ENCODE data around the gene CD82.

CD82 gene

DNA sequence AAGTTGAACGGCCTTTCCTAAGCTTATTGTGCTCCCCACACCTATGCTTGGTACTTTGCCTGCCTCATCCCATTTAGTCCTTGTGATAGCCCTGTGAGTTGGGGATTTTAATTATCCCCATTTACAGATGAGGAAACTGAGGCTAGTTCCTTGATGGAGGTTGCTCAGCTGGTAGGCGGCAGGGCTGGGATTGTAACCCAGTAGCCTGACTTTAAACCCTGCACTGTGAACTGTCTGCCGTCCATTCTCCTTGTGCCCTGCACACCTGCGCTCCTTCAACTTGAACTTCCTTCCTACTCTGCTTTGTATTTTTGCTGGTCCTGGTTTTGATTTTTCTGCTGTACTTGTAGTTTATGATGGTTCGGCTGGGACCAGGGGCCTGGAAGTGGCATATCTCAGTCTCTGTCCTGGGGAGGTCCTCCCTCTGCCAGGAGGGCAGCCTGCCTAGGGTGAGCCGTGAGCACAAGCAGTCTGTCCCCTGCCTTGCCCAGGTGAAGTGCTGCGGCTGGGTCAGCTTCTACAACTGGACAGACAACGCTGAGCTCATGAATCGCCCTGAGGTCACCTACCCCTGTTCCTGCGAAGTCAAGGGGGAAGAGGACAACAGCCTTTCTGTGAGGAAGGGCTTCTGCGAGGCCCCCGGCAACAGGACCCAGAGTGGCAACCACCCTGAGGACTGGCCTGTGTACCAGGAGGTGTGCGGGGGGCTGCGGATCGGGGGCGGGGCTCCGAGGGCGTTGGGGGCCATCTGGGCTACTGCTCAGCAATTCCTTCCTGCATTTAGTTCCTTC is 52.4 kb downstream of the CD82 start:
- no peak for DNase-seq (ENCODE audit: low read depth)
- no peak overlapping the region for H3K4me3 ChIP-seq (ENCODE audit: low read depth, low read length)
- TF ChIP-seq, protein P1, sequence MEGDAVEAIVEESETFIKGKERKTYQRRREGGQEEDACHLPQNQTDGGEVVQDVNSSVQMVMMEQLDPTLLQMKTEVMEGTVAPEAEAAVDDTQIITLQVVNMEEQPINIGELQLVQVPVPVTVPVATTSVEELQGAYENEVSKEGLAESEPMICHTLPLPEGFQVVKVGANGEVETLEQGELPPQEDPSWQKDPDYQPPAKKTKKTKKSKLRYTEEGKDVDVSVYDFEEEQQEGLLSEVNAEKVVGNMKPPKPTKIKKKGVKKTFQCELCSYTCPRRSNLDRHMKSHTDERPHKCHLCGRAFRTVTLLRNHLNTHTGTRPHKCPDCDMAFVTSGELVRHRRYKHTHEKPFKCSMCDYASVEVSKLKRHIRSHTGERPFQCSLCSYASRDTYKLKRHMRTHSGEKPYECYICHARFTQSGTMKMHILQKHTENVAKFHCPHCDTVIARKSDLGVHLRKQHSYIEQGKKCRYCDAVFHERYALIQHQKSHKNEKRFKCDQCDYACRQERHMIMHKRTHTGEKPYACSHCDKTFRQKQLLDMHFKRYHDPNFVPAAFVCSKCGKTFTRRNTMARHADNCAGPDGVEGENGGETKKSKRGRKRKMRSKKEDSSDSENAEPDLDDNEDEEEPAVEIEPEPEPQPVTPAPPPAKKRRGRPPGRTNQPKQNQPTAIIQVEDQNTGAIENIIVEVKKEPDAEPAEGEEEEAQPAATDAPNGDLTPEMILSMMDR (conservative IDR thresholded peaks at IDR 0.05; ENCODE audit: low read depth, low read length) = no peak

DNA sequence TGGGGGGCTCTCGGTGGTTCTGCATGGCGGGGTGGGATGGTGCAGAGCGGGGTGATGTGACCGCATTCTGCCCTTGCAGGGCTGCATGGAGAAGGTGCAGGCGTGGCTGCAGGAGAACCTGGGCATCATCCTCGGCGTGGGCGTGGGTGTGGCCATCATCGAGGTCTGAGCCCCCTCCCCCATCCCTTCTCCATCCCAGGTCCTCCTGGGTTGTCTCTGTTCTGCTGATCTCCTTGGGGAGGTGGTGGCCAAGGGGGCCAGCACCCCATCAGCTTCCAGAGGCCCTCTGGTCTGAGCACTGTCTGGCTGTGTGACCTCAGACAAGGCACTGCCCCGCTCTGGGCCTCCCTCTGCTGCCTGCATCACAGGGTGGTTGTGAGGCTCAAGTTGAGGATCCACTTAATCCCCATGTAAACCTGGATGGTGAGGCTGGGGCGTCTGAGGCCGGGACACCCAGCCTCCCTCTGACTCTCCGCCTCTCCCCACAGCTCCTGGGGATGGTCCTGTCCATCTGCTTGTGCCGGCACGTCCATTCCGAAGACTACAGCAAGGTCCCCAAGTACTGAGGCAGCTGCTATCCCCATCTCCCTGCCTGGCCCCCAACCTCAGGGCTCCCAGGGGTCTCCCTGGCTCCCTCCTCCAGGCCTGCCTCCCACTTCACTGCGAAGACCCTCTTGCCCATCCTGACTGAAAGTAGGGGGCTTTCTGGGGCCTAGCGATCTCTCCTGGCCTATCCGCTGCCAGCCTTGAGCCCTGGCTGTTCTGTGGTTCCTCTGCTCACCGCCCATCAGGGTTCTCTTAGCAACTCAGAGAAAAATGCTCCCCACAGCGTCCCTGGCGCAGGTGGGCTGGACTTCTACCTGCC is 53.3 kb downstream of the CD82 start:
- no peak for DNase-seq (ENCODE audit: low read depth)
- TF ChIP-seq, protein P1 (conservative IDR thresholded peaks at IDR 0.05; ENCODE audit: low read depth, low read length) = no peak
- H3K4me3 ChIP-seq (ENCODE audit: low read depth, low read length) = no peak overlapping the region

DNA sequence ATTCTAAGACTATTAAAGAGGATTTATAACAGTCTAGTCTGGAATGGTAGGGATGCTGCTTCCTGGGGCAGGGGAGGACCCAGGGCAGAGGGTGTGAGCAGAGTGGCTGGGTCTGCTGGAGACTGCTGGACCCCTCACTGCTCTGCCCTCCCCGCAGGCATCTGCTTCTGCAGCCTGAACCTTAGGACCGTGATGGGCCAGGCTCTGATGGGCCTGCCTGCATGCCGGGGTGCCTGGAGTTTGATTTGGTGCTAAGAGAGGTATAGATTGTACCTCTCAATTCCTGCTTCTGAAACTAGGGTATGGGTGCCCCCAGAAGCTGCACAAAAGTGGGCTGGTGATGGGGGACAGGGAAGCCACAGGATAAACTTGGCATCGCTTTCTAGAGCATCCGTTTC is 54.9 kb downstream of the CD82 start:
- no peak for DNase-seq (ENCODE audit: low read depth)
- TF ChIP-seq, protein P1 (conservative IDR thresholded peaks at IDR 0.05; ENCODE audit: low read depth, low read length) = no peak
- H3K4me3 ChIP-seq (ENCODE audit: low read depth, low read length) = no peak overlapping the region

DNA sequence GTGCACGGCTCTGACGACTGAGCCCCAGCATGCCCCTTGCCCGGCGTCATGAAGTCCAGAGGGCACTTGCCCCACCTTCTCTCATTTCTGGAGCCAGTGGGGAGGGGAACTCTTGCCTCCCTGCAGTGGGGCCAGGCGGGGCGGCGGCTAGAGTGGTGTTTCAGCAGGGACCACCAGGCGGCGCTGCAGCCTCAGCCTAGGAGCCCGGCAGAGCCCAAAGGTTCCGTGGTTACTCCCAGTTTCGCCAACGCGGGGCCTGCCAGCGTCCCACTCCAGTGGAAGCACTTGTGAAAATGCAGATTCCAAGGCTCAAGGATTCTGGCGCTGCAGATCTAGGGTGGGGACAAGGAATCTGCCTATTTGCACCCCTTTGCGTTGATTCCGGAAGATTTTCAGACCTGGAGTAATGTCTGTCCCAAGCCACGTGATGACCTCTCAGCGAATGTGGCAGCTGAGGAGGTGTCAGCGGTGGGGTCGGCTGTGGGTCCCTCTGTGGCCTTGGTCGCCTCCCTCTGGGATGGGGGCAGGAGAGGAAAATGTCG is 55.7 kb downstream of the CD82 start:
- H3K4me3 ChIP-seq (ENCODE audit: low read depth, low read length) = peak overlapping the region; percentile 29
- TF ChIP-seq, protein P1 (conservative IDR thresholded peaks at IDR 0.05; ENCODE audit: low read depth, low read length) = peak; percentile 95
- DNase-seq (ENCODE audit: low read depth) = peak; percentile 61

DNA sequence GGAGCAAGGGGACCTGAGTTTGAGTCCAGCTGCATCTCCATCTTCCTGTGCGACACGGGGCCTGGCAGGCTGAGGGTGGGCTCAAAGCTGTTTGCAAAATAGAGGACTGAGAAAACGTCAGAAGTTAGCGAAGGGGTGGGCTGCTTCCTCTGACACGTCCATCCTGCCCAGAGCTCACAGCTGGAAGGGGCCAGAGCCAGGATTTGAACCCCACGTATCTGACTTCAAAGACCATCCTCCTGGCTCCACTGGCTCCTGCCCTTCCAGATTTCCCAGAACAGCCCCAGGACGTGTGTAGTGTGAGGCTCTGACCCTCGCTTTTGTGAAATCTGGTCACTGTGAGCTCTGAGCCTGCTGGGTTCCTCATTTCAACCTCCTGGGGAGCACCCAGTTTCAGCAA is 56.3 kb downstream of the CD82 start:
- no peak for DNase-seq (ENCODE audit: low read depth)
- TF ChIP-seq, protein P1 (conservative IDR thresholded peaks at IDR 0.05; ENCODE audit: low read depth, low read length) = no peak
- no peak overlapping the region for H3K4me3 ChIP-seq (ENCODE audit: low read depth, low read length)

DNA sequence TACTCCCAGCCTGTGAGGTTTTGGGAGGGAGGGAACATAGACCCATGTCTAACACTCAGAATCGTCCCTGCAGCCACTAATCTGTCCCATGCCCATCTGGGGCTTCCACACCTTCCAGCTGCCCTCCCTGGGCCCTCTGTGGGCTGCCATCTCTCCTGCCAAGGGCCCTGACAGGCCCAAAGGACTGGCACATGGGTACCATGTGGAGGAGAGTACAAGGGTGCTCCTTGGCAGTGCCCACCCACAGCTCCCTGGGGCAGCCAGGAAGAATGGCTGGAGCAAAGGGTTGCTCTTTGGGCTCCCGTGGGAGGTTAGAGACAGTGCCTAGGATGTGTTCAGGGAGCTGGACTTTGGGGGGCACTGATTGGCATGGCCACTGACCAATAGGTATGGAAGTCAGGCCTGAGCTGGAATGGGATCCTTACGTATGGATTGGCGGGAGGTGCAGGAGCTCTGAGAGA is 56.8 kb downstream of the CD82 start:
- H3K4me3 ChIP-seq (ENCODE audit: low read depth, low read length) = no peak overlapping the region
- TF ChIP-seq, protein P1 (conservative IDR thresholded peaks at IDR 0.05; ENCODE audit: low read depth, low read length) = no peak
- DNase-seq (ENCODE audit: low read depth) = no peak

Measured in choroid plexus epithelial cell (primary cell).